Measurements from ENCODE around the gene TLE5. TPM values are rescaled to one million over a fixed set of nuclear protein-coding genes. Genes with fewer than 3 reads are reported as not detected.

The TLE5 gene
- total and polyA plus RNA-seq, 2 donors (not counting 3 experiments of a cell fraction or from before 2014, with no cell fraction given): 393 to 574 TPM

DNA sequence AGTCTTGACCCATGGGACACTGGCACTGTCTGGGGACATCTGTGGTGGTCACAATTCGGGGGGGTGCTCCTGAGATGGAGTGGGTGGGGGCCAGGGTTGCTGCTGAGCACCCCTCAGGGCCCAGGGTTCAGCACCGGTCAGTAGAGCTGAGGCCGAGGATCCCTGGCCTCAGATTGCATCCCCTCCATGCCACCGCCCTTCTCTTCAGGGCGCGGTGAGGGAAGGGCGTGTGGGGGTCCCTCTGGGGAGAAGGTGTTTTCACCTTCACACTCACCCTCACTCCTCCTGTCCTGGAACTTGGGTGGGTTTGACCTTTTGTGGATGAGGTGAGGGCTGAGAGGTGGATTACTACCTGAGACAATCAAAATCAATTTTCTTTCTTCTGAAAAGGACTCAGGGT is 45.4 kb upstream of the TLE5 start:
- DNase-seq (ENCODE audit: low read depth, low spot score): no peak
- no TSS peak for BruUV-seq (replicated peaks)
- Histone ChIP-seq H3K79me2 (ENCODE audit: control insufficient read depth, insufficient read depth, low read length) (peaks cover 86% of the 10 kb centered on the region), H3K36me3 (ENCODE audit: control insufficient read depth in 2 of 2, extremely low read depth in 1 of 2, insufficient read depth in 2 of 2, low read length in 2 of 2) (peaks cover 0 to 5% of the 10 kb centered on the region in 2 experiments), H3K4me2 (ENCODE audit: insufficient read depth, low read length) (no peak overlapping the region), H3K4me1 (ENCODE audit: control insufficient read depth, extremely low read depth, insufficient read depth, low read length) (no peaks in the 10 kb centered on the region), H3K9me1 (replicated peaks; ENCODE audit: control insufficient read depth, extremely low read depth, insufficient read depth, low read length) (no peaks in the 10 kb centered on the region), H3K9me3 (replicated peaks; ENCODE audit: control insufficient read depth, insufficient read depth, low read length) (no peaks in the 10 kb centered on the region), H3K27ac (ENCODE audit: insufficient read depth, low read depth, low read length) (no peak overlapping the region), H2AFZ (ENCODE audit: low read depth, low read length) (no peak overlapping the region), H3K9ac (replicated peaks; ENCODE audit: extremely low read depth, insufficient read depth, low read length) (no peak overlapping the region), H3K4me3 (replicated peaks in 1 of 3; ENCODE audit: insufficient read depth in 1 of 3, low read depth in 1 of 3, low read length in 3 of 3) (no peak overlapping the region), H3K27me3 (ENCODE audit: control insufficient read depth in 2 of 2, insufficient read depth in 2 of 2, low read length in 2 of 2) (no peaks in the 10 kb centered on the region), H4K20me1 (replicated peaks; ENCODE audit: control insufficient read depth, extremely low read depth, insufficient read depth, low read length) (no peaks in the 10 kb centered on the region)
- ChIA-PET POLR2A (no interaction called here), CTCF (interaction anchor here (0.8 to 2.1 kb wide), 17 partner anchors 9 to 220 kb away, joined by 3 to 44 read pairs (median 7); partner anchors contain the start of gene TLE5)
- TF ChIP-seq EZH2 (IDR thresholded peaks at IDR 0.05; ENCODE audit: borderline replicate concordance, low read depth, low read length, severe bottlenecking): no peak
- TF ChIP-seq MYC (IDR thresholded peaks at IDR 0.05; ENCODE audit: low read depth, low read length): no peak
- no peak for TF ChIP-seq FOS (IDR thresholded peaks at IDR 0.05; ENCODE audit: borderline replicate concordance, insufficient read depth, low read length)
- TF ChIP-seq, protein P1, sequence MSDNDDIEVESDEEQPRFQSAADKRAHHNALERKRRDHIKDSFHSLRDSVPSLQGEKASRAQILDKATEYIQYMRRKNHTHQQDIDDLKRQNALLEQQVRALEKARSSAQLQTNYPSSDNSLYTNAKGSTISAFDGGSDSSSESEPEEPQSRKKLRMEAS (IDR thresholded peaks at IDR 0.05; ENCODE audit: insufficient read depth, insufficient read length): no peak
- TF ChIP-seq GATA2 (IDR thresholded peaks at IDR 0.05; ENCODE audit: insufficient read depth, insufficient read length, low read depth, low read length): no peak
- no peak for TF ChIP-seq POLR2A (IDR thresholded peaks at IDR 0.05; ENCODE audit: low read depth, low read length)
- TF ChIP-seq, protein P2, sequence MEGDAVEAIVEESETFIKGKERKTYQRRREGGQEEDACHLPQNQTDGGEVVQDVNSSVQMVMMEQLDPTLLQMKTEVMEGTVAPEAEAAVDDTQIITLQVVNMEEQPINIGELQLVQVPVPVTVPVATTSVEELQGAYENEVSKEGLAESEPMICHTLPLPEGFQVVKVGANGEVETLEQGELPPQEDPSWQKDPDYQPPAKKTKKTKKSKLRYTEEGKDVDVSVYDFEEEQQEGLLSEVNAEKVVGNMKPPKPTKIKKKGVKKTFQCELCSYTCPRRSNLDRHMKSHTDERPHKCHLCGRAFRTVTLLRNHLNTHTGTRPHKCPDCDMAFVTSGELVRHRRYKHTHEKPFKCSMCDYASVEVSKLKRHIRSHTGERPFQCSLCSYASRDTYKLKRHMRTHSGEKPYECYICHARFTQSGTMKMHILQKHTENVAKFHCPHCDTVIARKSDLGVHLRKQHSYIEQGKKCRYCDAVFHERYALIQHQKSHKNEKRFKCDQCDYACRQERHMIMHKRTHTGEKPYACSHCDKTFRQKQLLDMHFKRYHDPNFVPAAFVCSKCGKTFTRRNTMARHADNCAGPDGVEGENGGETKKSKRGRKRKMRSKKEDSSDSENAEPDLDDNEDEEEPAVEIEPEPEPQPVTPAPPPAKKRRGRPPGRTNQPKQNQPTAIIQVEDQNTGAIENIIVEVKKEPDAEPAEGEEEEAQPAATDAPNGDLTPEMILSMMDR (IDR thresholded peaks at IDR 0.05; ENCODE audit: extremely low read depth in 1 of 2, insufficient read depth in 1 of 2, low read depth in 1 of 2, low read length in 2 of 2): no peak
- no peak for TF ChIP-seq POLR2AphosphoS5 (IDR thresholded peaks at IDR 0.05; ENCODE audit: insufficient read depth, low read depth, low read length)
- TF ChIP-seq JUN (IDR thresholded peaks at IDR 0.05; ENCODE audit: borderline replicate concordance, insufficient read depth, insufficient read length, low read depth): no peak
- no peak for FAIRE-seq
- dilution Hi-C loops (cut with MboI; ENCODE audit: extremely low pct_ligation_motif_present, low sequenced_read_pairs) (no loop called here), intact Hi-C loops (cut with micrococcal nuclease) (loop anchor here (1.0 kb wide), 3 partner anchors 12 to 145 kb away; no protein-coding TSS in a partner anchor)

All from endothelial cell of umbilical vein (primary cell).